Stimulated activated CD8-positive, alpha-beta memory T cell treated with anti-CD3 and anti-CD28 coated beads, Interleukin-12 subunit alpha, Interleukin-12 subunit beta, amount 100 ng/mL, for 1 hour (primary cell): ENCODE results near the gene ANKRD7.

Experiments
- DNase-seq: peaks from one replicate; pipeline ENCODE4 v3.0.0-alpha.2; 2020; ENCODE audit warnings: low read depth

The ANKRD7 gene

DNA sequence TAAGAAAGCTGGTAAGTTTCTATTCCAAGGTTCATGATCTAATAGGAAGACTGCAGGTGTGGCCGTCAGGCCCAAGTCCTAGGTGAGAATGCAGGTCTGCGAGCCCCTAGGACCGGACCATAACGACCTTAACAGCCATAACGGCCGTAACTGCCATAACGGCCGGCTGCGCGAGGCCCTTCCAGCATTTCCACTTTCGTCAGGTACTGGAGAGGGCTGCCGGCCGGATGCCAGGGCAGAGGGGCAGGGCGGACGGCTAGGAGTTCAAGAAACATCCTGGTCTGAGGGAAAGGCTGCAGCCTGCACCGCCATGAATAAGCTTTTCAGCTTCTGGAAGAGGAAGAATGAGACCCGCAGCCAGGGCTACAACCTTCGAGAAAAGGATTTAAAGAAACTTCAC, at the start of gene ANKRD7:
ANKRD7 (plus strand) TSS at position 184 of the 400 bp plus-strand sequence; CDS start at position 311, 127 bp downstream.
- no peak for DNase-seq

DNA sequence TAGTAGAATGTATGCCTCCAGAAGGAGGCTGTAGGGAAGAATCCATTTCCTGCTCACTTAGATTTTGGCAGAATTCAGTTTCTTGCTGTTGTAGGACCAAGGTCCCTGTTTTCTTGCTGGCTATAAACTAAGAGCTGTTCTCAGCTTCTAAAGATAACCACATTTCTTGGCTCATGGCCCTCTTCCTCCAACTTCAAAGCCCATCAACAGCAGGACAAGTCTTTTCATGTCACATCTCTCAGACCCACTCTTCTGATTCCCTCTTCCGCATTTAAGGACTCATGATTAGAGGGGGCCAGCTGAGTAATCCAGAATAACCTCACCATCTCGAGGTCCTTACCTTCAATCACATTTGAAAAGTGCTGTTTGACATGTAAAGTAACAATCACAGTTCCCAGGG, 48.8 kb upstream of the ANKRD7 start:
- no peak for DNase-seq

GRCh38 chr7:118179191-118179590, 45.3 kb upstream of the ANKRD7 start:
- no peak for DNase-seq

DNA sequence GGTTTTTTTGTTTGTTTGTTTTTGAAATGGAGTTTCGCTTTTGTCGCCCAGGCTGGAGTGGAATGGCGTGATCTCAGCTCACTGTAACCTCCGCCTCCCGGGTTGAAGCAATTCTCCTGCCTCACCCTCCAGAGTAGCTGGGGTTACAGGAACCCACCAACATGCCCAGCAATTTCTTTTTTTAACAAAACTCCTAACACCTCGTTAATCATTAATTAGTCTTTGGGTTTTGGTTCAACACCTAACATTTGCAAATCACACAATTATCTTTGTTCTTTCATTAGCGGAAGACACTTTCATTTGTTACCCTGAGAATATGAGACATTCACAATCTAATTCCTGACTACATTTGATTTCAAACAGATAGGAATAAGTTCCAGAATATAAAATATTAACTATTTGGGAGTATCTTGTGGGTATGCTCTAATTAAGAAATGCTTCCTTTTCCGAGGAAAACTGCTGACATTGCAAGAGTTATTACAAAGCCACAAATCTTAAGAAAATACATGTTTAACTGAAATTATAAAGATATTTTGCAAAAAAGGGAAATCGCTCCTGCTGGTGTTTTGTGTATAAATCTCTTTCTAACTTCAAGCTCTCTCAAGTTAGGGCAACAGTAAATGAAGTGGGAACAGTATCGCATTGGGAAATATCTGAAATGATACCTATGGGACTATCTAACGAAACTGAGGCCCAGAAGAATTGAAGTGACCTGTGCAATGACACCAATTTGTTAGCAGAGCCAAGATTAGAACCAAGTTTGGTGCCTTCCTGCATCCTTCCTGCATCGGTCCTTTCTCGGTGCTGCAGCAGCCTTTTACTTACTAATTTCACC, 41.7 kb upstream of the ANKRD7 start:
- no peak for DNase-seq

DNA sequence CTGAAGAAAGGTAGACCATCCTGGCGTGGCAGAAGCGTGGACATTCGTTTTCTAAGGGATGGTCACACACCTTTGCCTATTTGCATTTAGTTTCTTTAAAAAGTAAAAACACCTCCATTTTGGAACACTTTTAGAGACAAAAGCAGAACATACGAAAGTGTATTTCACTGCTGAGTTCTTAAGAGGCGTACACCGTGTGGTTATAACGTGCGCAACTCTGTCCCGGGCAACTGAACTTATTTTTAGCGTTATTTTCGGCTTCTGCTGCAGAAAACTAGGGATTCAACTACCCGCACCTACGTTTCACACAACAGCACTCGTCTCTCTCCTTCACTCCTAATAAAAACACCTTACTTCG, 41.1 kb upstream of the ANKRD7 start:
- no peak for DNase-seq

- peak; percentile 96 for DNase-seq
Measured at GRCh38 chr7:118183786-118184564, 40.5 kb upstream of the ANKRD7 start, which contains the start of gene LSM8. Gene LSM8, plus strand, starts transcription at chr7:118184164. Its CDS starts 60 bp downstream, at chr7:118184224.

GRCh38 chr7:118184565-118184940, 40.0 kb upstream of the ANKRD7 start:
- no peak for DNase-seq

GRCh38 chr7:118185163-118185860, 39.2 kb upstream of the ANKRD7 start:
- DNase-seq, result no peak

- no peak for DNase-seq
Measured at GRCh38 chr7:118186501-118186900, 38.0 kb upstream of the ANKRD7 start.

GRCh38 chr7:118194571-118194970, 29.9 kb upstream of the ANKRD7 start:
- DNase-seq, result no peak

- DNase-seq, result peak; percentile 31
Measured at GRCh38 chr7:118195837-118196474, 28.5 kb upstream of the ANKRD7 start.

- no peak for DNase-seq
Measured at GRCh38 chr7:118202061-118202460, 22.4 kb upstream of the ANKRD7 start.

- DNase-seq, result peak; percentile 57
Measured at GRCh38 chr7:118214051-118214832, 10.3 kb upstream of the ANKRD7 start.

GRCh38 chr7:118214833-118215182, 9.7 kb upstream of the ANKRD7 start:
- no peak for DNase-seq

DNA sequence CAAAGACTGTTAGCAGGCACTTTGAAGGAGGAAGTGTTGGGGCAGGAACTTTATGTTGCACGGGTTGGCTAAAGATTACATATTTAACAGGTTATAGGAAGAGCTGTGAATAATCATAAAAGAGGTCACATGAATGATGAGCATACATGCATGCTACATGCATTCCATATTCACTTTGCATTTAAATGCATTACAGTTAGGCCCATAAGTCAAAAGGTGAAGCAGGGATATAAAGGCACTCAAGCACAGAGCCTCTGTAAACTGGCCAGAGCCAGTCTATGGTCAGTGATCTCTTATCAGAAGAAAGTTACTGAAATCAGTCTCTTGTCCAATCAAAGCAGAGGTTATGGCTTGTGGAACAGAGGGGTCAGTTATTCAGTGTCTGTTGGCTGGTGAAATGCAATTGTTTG, 7.3 kb upstream of the ANKRD7 start:
- no peak for DNase-seq

DNA sequence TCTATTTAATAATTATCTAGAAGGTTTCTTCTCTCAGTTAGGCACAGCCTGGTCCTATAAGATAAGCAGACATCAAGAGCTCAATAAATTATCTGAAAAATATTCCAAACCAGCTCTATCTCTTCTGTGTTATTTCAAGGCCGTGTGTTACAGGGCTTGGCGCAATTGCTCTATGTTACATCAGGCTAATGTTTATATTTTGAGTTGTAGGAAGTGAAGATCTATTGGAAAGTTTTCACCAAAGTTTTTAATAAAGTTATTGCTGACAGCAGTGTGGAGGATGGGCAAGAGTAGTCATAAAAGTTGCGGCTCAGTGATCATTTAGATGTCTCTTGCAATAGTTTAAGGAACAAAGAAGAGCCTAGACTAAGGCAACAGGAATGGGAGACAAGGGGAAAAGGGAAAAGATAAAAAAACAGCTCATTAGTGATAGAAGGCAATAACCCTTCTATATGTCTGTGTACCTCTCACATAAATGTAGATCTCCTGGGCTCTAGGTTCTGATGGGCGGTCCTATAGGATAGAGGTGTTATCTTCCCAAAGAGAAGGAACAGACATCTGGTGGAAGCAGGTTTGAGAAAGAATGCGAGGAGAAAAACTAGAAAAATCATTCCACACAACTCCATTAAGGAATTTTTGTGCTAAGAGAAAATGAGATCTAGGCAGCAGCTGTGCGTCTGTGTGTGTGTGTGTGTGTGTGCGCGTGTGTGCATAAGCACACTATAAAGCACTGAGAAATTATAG, 5.9 kb upstream of the ANKRD7 start:
- DNase-seq, result no peak

- no peak for DNase-seq
Measured at GRCh38 chr7:118219157-118219512, 5.4 kb upstream of the ANKRD7 start.

GRCh38 chr7:118220583-118220982, 3.9 kb upstream of the ANKRD7 start:
- DNase-seq, result no peak

- DNase-seq, result no peak
Measured at GRCh38 chr7:118222591-118222990, 1.9 kb upstream of the ANKRD7 start.

GRCh38 chr7:118232837-118233236, 8.3 kb downstream of the ANKRD7 start:
- DNase-seq, result no peak

DNA sequence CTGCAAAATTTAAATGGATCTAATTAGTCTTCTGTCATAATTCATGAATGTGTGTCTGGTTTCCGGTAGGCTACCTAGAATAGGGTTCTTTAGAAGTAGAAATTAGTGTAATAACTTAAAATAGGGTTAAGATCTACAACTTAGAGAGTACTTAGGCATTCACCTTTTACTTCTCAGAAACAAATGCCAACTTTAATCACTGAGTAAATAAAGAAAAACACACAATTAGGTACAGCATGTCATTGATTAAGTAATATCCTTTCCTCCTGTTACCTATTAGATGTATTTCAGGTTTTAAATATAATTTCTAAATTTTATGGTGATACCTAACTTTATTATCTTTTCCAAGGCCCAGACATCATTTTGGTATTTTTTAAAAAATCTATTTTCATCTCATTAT, 9.3 kb downstream of the ANKRD7 start:
- no peak for DNase-seq
